ENCODE data around the gene PATJ. TPM values are rescaled to one million over a fixed set of nuclear protein-coding genes. Genes with fewer than 3 reads are reported as not detected.
"Not testable (repeated sequence)": the region's sequence is repeated elsewhere in the genome, so short reads cannot be mapped to it uniquely, and the experiment has no call there.

PATJ gene
- total RNA-seq, 4 donors from 2014 or later, result 47.6 to 105 (median 70.8) TPM

GRCh38 chr1:62184336-62184735 is 442.1 kb downstream of the PATJ start:
- Histone ChIP-seq H3K27me3 (no peaks in the 10 kb centered on the region), H3K36me3 (no peaks in the 10 kb centered on the region), H3K27ac (no peak overlapping the region), H3K9me3 (no peaks in the 10 kb centered on the region), H3K4me3 (no peak overlapping the region), H3K4me1 (peaks cover 0 to 15% (median 6%) of the 10 kb centered on the region in 3 donors)
- intact Hi-C loops (cut with DNase I), result no loop called here
- no peak for DNase-seq
- 87 to 94% methylated on average over 3 to 6 of the region's 7 CpGs for WGBS, 2 donors
- TF ChIP-seq CTCF (IDR thresholded peaks at IDR 0.05) (no peak), POLR2A (IDR thresholded peaks at IDR 0.05) (no peak)

- intact Hi-C loops (cut with DNase I); DNase-seq: not testable (repeated sequence)
Observed at GRCh38 chr1:62185233-62185632, 443.0 kb downstream of the PATJ start.

GRCh38 chr1:62185677-62186076 is 443.4 kb downstream of the PATJ start:
- peaks cover 0 to 4% (median 0%) of the 10 kb centered on the region in 3 donors for H3K4me1 ChIP-seq
- WGBS, 2 donors, result 64 to 67% methylated on average over 3 of the region's 3 CpGs
- no peak for DNase-seq
- H3K36me3 ChIP-seq, result no peaks in the 10 kb centered on the region
- no peaks in the 10 kb centered on the region for H3K9me3 ChIP-seq
- H3K27me3 ChIP-seq, result no peaks in the 10 kb centered on the region
- H3K27ac ChIP-seq, result no peak overlapping the region
- intact Hi-C loops (cut with DNase I), result no loop called here
- H3K4me3 ChIP-seq, result no peak overlapping the region
- no peak for TF ChIP-seq POLR2A (IDR thresholded peaks at IDR 0.05)
- TF ChIP-seq CTCF (IDR thresholded peaks at IDR 0.05), result no peak

More at GRCh38 chr1:62185233-62185632, 443.0 kb downstream of the PATJ start:
- H3K4me3 ChIP-seq, H3K27me3 ChIP-seq, H3K27ac ChIP-seq, H3K9me3 ChIP-seq, H3K36me3 ChIP-seq, H3K4me1 ChIP-seq: not testable (repeated sequence)
- 72 to 79% methylated on average over 6 of the region's 6 CpGs for whole genome bisulfite sequencing, 2 donors

GRCh38 chr1:62187548-62187947 is 445.3 kb downstream of the PATJ start:
- Histone ChIP-seq H3K36me3 (no peaks in the 10 kb centered on the region), H3K4me3 (no peak overlapping the region), H3K27me3 (no peaks in the 10 kb centered on the region), H3K9me3 (no peaks in the 10 kb centered on the region), H3K27ac (no peak overlapping the region), H3K4me1 (no peaks in the 10 kb centered on the region)
- 89 to 100% methylated on average over 3 to 5 of the region's 5 CpGs for WGBS, 2 donors
- DNase-seq, result no peak
- TF ChIP-seq POLR2A (IDR thresholded peaks at IDR 0.05) (no peak), CTCF (IDR thresholded peaks at IDR 0.05) (no peak)
- intact Hi-C loops (cut with DNase I), result no loop called here

GRCh38 chr1:62188111-62188510 is 445.8 kb downstream of the PATJ start:
- no peak for TF ChIP-seq CTCF (IDR thresholded peaks at IDR 0.05)
- TF ChIP-seq POLR2A (IDR thresholded peaks at IDR 0.05), result no peak
- intact Hi-C loops (cut with DNase I), result no loop called here
- 95 to 98% methylated on average over 4 to 8 of the region's 8 CpGs for WGBS, 2 donors
- no peak overlapping the region for H3K4me3 ChIP-seq
- H3K4me1 ChIP-seq, result no peaks in the 10 kb centered on the region
- H3K27me3 ChIP-seq, result peaks cover 0 to 3% (median 0%) of the 10 kb centered on the region in 4 donors
- DNase-seq, result no peak
- no peaks in the 10 kb centered on the region for H3K9me3 ChIP-seq
- no peak overlapping the region for H3K27ac ChIP-seq
- no peaks in the 10 kb centered on the region for H3K36me3 ChIP-seq

Measured in esophagus squamous epithelium (tissue), 5 donors.